Sciatic nerve (tissue), 2 donors: ENCODE data around the gene LPCAT2. TPM values are rescaled to one million over a fixed set of nuclear protein-coding genes. Genes with fewer than 3 reads are reported as not detected.
"Not testable (repeated sequence)": the region's sequence is repeated elsewhere in the genome, so short reads cannot be mapped to it uniquely, and the experiment has no call there.

ENCODE experiments used
- ATAC-seq: fragments of 200-7000 bp; cut with Tn5 transposase; one replicate; pipeline ENCODE4 v1.9.1; 2020; ENCODE audit warnings: mild to moderate bottlenecking, moderate library complexity
- DNase-seq: peaks from one replicate; pipeline ENCODE4 v3.0.0-alpha.2; 2020; ENCODE audit warnings: low spot score
- intact Hi-C: fragments of 100-400 bp; cut with DNase I; formaldehyde crosslinking; loops from one replicate; pipeline ENCODE4 v1.14.2; 2022
- total RNA-seq: library from RNA; stranded (reverse); fragmentation: NEBNext Ultra II Directional; extraction: Animal tissue kit (Norgen Biotek cat#: 25700); gene quantifications from one replicate; pipeline ENCODE4 v1.2.1, GENCODE V29; 2021
- donor health status: DM: no; HTN: no; CAD: no.
- donor health status: DM: no; HTN: no; CAD: no.

The LPCAT2 gene
- total RNA-seq, 1 donor from 2014 or later: 54.0 TPM

DNA sequence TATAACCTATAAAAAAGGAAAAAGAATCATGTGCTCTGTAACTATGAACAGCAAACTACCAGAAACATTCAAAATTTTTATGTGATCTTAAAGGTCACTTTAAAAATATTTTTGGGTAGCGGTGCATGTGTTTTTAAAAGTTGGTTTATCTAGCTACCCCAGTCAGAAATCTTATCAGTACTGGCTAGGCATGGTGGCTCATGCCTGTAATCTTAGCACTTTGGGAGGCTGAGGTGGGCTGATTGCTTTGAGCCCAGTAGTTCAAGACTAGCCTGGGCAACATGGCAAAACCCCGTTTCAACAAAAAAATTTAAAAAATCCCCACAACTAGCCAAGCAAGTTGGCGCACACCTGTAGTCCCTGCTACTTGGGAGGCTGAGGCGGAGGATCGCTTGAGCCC lies 61.3 kb downstream of the LPCAT2 start:
- DNase-seq (no peak), ATAC-seq (no peak)

GRCh38 chr16:55571191-55571897 lies 62.5 kb downstream of the LPCAT2 start:
- DNase-seq (no peak), ATAC-seq (no peak)
- intact Hi-C loops: no loop called here

More for the DNA sequence above, 61.3 kb downstream of the LPCAT2 start:
- intact Hi-C loops: no loop called here

- intact Hi-C loops: no loop called here
- ATAC-seq (peak; percentile 3), DNase-seq (no peak)
These were observed 63.6 kb downstream of the LPCAT2 start for GRCh38 chr16:55572439-55572838.

- intact Hi-C loops: no loop called here
- ATAC-seq: no peak
- DNase-seq: no peak
These were observed 65.9 kb downstream of the LPCAT2 start for GRCh38 chr16:55574811-55575210.

DNA sequence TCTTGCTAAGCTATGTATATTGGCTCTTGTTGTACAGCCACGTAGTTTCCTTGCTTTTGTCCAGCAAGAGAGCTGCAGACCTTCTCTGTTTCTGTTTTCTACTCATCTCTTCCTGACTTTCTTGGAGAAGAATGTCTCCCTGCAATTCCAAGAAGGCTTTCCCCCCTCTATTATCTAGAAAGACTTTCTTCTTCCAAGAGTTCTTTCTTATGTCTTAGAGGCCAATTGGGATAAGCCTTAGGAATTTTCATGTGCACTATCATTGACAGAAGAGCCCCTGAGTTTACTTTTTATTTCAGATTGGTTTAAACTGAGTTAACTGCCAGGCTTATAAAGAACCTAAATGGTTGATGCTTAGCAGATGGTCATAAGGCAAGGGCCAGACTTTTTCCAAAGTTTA lies 66.6 kb downstream of the LPCAT2 start:
- peak; percentile 15 for ATAC-seq
- DNase-seq: no peak
- intact Hi-C loops: no loop called here

GRCh38 chr16:55576384-55576783 lies 67.5 kb downstream of the LPCAT2 start:
- DNase-seq: no peak
- intact Hi-C loops: no loop called here
- ATAC-seq: peak; percentile 87

- ATAC-seq: peak; percentile 28
These were observed 69.0 kb downstream of the LPCAT2 start for GRCh38 chr16:55577887-55578286.

DNA sequence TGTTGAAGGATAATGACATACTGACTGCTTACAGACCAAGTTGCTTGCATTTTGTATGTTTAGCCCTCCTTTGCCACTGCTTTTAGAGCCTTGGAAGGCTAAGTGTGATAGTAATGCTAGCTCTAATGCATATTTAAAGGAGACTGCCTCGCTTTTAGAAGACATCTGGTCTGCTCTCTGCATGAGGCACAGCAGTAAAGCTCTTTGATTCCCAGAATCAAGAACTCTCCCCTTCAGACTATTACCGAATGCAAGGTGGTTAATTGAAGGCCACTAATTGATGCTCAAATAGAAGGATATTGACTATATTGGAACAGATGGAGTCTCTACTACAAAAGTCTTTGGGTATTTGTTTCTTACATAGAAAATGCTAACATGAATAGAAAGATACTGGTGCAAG lies 76.8 kb downstream of the LPCAT2 start:
- intact Hi-C loops: no loop called here
- ATAC-seq (no peak), DNase-seq (no peak)

More at GRCh38 chr16:55577887-55578286, 69.0 kb downstream of the LPCAT2 start:
- DNase-seq: no peak
- intact Hi-C loops: no loop called here

DNA sequence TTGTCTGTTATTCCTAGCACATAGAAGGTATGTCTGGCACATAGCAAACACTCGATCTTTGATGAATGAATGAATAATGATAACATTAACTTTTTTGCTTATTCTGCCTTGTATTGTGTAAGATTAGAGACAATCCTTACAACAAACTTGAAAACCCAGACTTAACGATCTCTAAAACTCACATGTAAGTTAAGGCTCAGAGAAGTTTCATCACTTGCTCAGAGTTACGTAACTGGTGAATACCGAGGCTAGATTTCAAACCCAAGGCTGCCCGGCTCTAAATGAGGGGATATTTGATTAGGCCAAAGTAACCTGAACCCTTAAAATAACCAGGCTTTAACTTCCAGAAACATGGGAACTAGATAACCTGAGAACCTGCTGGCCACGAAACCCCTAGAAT lies 79.9 kb downstream of the LPCAT2 start:
- DNase-seq: no peak
- ATAC-seq: no peak
- intact Hi-C loops: no loop called here

DNA sequence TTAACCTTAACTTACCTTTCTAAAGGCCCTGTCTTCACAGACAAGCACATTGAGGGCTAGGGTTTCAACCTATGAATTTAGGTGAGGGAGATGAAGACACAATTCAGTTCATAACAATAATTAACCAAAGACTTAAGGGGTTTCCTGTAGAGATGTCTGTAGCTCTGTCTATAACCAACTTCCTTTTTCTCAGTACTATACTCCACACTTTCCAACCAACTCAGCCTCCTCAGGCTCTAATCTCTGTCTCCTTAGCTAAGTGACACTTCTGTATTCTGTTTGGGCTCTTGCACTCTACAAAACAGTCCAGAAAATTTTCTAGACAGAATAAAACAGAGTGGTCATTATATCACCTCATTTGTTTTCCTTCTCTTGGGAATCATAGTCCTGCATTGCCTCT lies 83.4 kb downstream of the LPCAT2 start:
- intact Hi-C loops: no loop called here
- DNase-seq (no peak), ATAC-seq (no peak)

GRCh38 chr16:55597928-55598327 lies 89.1 kb downstream of the LPCAT2 start:
- DNase-seq (no peak), ATAC-seq (no peak)
- intact Hi-C loops: no loop called here

GRCh38 chr16:55605754-55606336 lies 97.0 kb downstream of the LPCAT2 start:
- intact Hi-C loops: no loop called here
- DNase-seq (no peak), ATAC-seq (no peak)

DNA sequence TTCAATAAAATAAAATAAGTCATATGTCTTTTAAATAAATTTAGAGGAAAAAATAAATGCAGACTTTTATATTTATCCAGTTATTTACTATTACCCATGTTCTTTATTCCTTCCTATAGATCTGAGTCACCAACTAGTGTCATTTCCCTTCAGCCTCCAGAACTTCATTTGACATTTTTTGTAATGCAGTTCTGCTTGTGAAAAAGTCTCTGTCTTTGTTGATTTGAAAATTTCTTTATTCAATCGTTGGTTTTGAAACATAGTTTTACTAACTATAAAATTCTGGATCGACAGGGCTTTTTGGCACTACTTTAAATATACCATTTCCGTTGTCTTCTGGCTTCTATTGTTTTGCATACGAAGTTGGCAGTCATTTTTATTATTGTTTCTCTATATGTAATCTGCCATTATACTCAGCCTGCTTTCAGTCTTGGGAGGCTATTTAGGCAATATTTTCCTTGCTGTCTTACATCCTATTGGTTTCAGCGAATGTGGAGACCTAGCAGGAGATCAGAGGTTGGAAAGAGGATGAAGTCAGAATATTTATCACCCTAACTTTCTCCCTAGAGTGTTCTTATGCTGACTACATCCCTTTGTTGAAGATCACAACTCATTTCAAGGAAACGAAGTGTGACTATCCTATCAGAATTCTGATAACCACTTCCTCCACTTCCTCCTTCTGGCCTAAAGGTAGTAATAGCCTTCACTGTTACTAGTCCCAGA lies 104.9 kb downstream of the LPCAT2 start:
- DNase-seq (no peak), ATAC-seq (no peak)
- intact Hi-C loops: no loop called here

DNA sequence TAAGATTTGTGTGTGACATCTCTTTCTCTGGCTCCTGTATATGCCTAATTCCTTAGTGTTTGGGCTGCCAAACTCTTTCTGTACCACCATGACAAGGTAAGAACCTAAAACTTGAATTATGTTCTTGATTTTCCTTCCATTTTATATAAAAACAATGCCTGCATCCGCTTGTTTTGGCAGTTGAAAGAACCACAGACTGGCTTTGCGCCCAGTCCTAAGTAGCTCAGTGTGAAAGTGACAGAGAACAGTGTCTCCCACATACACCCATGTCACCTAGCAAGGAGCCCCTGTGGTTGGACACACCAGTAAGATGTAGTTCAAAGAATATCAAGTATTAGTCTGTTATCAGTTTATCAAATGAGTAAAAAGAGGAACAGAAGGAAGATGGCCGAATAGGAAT lies 106.2 kb downstream of the LPCAT2 start:
- no peak for DNase-seq
- intact Hi-C loops: no loop called here
- ATAC-seq: no peak

GRCh38 chr16:55615670-55616069 lies 106.8 kb downstream of the LPCAT2 start:
- ATAC-seq, intact Hi-C loops, DNase-seq: not testable (repeated sequence)

- DNase-seq (no peak), ATAC-seq (no peak)
- intact Hi-C loops: no loop called here
These were observed 112.9 kb downstream of the LPCAT2 start for GRCh38 chr16:55621771-55622170.

DNA sequence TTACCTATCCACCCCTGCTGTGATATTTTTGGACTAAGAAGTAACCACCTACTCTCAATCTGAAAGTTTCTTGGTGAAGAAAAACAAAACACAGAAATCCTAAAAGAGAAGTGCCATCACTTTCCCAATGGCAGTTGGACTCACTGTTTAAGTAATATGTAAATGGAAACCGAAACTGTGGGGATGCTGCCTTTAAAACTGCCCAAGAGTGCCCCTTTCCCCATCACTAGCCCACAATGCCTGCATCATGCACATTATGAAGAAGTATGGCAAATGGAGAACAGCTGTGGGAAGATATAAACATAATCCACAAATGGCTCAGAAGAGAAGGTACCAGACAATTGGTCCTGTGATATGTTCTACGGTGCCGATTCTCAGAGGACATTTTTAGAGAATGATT lies 113.4 kb downstream of the LPCAT2 start:
- ATAC-seq (no peak), DNase-seq (no peak)
- intact Hi-C loops: no loop called here

- ATAC-seq (peak; percentile 24), DNase-seq (no peak)
- intact Hi-C loops: no loop called here
These were observed 114.2 kb downstream of the LPCAT2 start for GRCh38 chr16:55622930-55623561.

DNA sequence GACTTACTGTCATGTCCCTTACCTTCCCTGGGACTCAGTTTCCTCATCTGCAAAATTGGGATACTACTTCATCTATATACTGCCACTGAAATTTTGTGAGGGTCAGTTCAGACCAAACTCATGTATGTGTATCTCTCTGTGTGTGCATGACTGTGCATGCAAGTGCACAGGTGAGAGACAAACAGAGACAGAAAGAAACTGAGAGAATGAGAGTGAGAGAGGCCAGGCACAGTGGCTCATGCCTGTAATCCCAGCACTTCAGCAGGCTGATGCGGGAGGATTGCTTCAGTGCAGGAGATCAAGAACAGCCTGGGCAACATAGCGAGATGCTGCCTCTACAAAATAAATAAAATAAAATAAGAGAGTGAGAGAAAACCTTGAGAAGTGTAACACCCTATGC lies 114.8 kb downstream of the LPCAT2 start:
- no peak for ATAC-seq
- intact Hi-C loops: no loop called here
- DNase-seq: no peak

DNA sequence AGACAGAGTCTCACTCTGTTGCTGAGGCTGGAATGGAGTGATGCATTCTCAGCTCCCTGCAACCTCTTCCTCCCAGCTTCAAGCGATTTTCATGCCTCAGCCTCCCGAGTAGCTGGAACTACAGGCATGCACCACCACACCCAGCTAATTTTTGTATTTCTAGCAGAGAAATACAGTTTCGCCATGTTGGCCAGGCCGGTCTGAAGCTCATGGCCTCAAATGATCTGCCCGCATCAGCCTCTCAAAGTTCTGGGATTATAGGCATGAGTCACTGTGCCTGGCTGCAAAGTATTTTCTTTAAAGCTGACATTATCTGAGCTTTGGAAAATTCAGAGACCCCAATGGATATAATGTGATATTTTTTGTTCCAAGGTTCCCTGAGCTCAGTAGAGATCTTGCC lies 115.8 kb downstream of the LPCAT2 start:
- DNase-seq (no peak), ATAC-seq (no peak)
- intact Hi-C loops: no loop called here
